Gastroesophageal sphincter (tissue), 3 donors: ENCODE results near the gene GGTLC2.

Source experiments
- CTCF ChIP-seq, 4 experiments: fragments of 200-600 bp in 2 of 4; fragments of 450-650 bp in 2 of 4; sonication (generic) in 1 of 4; IDR thresholded peaks; one replicate each; pipeline ENCODE4 v1.5.1; 2017 to 2019; ENCODE audit warnings: antibody characterized with exemption in 4 of 4, mild to moderate bottlenecking in 2 of 4, moderate library complexity in 2 of 4
- POLR2A ChIP-seq, 2 donors: fragments of 450-650 bp; IDR thresholded peaks; one replicate each; pipeline ENCODE4 v1.6.1; 2017; ENCODE audit warnings: antibody characterized with exemption in 2 of 2, mild to moderate bottlenecking in 2 of 2, moderate library complexity in 1 of 2

DNA sequence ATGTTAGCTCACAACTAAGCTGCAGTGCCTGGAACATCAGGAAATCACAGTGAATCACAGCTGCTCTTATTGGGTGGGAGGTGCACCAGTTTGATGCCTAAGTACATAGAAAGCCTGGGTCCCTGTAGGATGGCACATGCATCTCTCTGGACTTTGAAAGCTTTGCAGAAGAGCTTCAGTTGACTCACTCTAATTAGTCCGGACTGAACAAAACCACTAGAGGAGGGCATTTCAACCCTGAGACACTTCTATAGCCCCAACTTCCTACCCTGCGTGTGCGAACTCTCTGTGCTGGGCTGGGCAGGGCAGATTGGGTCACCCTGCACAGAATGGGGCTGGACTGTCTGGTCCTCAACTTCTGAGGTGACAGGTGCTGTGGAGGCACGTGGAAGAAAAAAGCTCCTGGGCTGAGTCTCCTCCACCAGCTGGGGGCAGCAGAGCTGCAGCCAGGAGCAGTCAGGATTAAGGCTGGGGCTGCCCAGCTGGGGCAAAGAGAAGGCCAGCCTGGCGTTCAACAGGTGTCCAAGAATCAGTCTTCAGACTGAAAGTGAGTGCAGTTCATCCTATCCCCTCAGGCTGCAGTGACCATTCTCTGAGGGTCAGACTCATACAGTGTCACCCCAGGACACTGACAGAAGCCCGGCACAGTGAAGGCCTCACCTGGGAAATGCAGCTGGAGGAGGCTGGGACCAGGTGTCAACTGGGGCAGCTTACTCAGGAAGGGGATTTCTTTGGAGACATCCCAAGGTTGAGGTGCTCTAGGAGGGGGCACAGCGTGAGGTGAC, 22.1 kb downstream of the GGTLC2 start:
- TF ChIP-seq POLR2A (IDR thresholded peaks at IDR 0.05) (no peak), CTCF (IDR thresholded peaks at IDR 0.05) (peak in 2 of 4 experiments; percentile 15 to 47)
